Fibroblast of skin of back (primary cell): ENCODE measurements around the gene MLIP.

Experiments
- DNase-seq: peaks from one replicate; pipeline ENCODE4 v3.0.0-alpha.2; 2013

MLIP gene

GRCh38 chr6:54289426-54289825, 178.2 kb downstream of the MLIP start:
- DNase-seq: no peak

- peak; percentile 64 for DNase-seq
Observed at GRCh38 chr6:54291146-54291545, 179.9 kb downstream of the MLIP start.

GRCh38 chr6:54291738-54292137, 180.5 kb downstream of the MLIP start:
- no peak for DNase-seq

GRCh38 chr6:54294965-54295532, 183.8 kb downstream of the MLIP start:
- DNase-seq: no peak

GRCh38 chr6:54299542-54300269, 188.5 kb downstream of the MLIP start:
- DNase-seq: peak; percentile 58

GRCh38 chr6:54301770-54302169, 190.5 kb downstream of the MLIP start:
- DNase-seq: no peak

- DNase-seq: no peak
Observed at GRCh38 chr6:54307439-54307910, 196.2 kb downstream of the MLIP start.

- DNase-seq: no peak
Observed at GRCh38 chr6:54308289-54308985, 197.2 kb downstream of the MLIP start, which contains the start of gene TINAG. Gene TINAG, plus strand, starts transcription at chr6:54308441. Its CDS starts 110 bp downstream, at chr6:54308551.

- no peak for DNase-seq
Observed at GRCh38 chr6:54308986-54309315, 197.7 kb downstream of the MLIP start.

GRCh38 chr6:54310377-54311152, 199.3 kb downstream of the MLIP start:
- no peak for DNase-seq

- DNase-seq: no peak
Observed at GRCh38 chr6:54315656-54316055, 204.4 kb downstream of the MLIP start.
